H9 (cell line): ENCODE measurements around the gene SLC25A26. TPM values are rescaled to one million over a fixed set of nuclear protein-coding genes. Genes with fewer than 3 reads are reported as not detected.

Experiments
- DNase-seq: peaks from one replicate; pipeline ENCODE4 v3.0.0-alpha.2; 2017
- H2AFZ ChIP-seq: one replicate; pipeline ENCODE4 v1.6.1; 2013; ENCODE audit warnings: mild to moderate bottlenecking, low read length, control low read depth, moderate library complexity
- H2AK5ac ChIP-seq: 2 replicates; pipeline ENCODE4 v1.6.1; 2013; ENCODE audit warnings: low read length, control low read depth, mixed read lengths; ENCODE audit not compliant: insufficient read length
- H2BK120ac ChIP-seq: one replicate; pipeline ENCODE4 v1.6.1; 2013; ENCODE audit warnings: low read depth, mild to moderate bottlenecking, low read length, control low read depth, inconsistent platforms; ENCODE audit not compliant: poor library complexity, severe bottlenecking
- H2BK12ac ChIP-seq: 2 replicates; pipeline ENCODE4 v1.6.1; 2013; ENCODE audit warnings: low read length, control low read depth, mixed read lengths, low read depth; ENCODE audit not compliant: insufficient read length
- H2BK15ac ChIP-seq: 2 replicates; pipeline ENCODE4 v1.6.1; 2013; ENCODE audit warnings: low read depth, low read length, control low read depth
- H2BK20ac ChIP-seq: one replicate; pipeline ENCODE4 v1.6.1; 2013; ENCODE audit warnings: low read depth, mild to moderate bottlenecking, low read length, control low read depth, inconsistent platforms; ENCODE audit not compliant: poor library complexity, severe bottlenecking
- H2BK5ac ChIP-seq: 2 replicates; pipeline ENCODE4 v1.6.1; 2013; ENCODE audit warnings: low read length, control low read depth, mixed read lengths; ENCODE audit not compliant: insufficient read length
- H3K14ac ChIP-seq: 2 replicates; pipeline ENCODE4 v1.6.1; 2013; ENCODE audit warnings: low read length, control low read depth; ENCODE audit not compliant: insufficient read depth
- H3K18ac ChIP-seq: 2 replicates; pipeline ENCODE4 v1.6.1; 2013; ENCODE audit warnings: low read depth, mild to moderate bottlenecking, mixed read lengths, low read length, control low read depth; ENCODE audit not compliant: insufficient read length
- H3K23ac ChIP-seq: 2 replicates; pipeline ENCODE4 v1.6.1; 2013; ENCODE audit warnings: low read length, control low read depth, mixed read lengths, low read depth; ENCODE audit not compliant: insufficient read length
- H3K23me2 ChIP-seq: 2 replicates; pipeline ENCODE4 v1.6.1; 2013; ENCODE audit warnings: low read depth, mild to moderate bottlenecking, mixed read lengths, low read length, control low read depth; ENCODE audit not compliant: insufficient read length, poor library complexity, severe bottlenecking
- H3K27ac ChIP-seq: 2 replicates; pipeline ENCODE4 v1.5.1; 2013; ENCODE audit warnings: low read length, control low read depth, mixed read lengths, low read depth; ENCODE audit not compliant: insufficient read length
- H3K27me3 ChIP-seq: 2 replicates; pipeline ENCODE4 v1.6.1; 2013; ENCODE audit warnings: low read length, control low read depth, inconsistent platforms; ENCODE audit not compliant: insufficient read depth
- H3K4ac ChIP-seq: 2 replicates; pipeline ENCODE4 v1.6.1; 2013; ENCODE audit warnings: low read depth, mild to moderate bottlenecking, control low read depth, inconsistent platforms, low read length, moderate library complexity
- H3K4me1 ChIP-seq: 2 replicates; pipeline ENCODE4 v1.6.1; 2013; ENCODE audit warnings: low read length, control low read depth, inconsistent platforms; ENCODE audit not compliant: insufficient read depth
- H3K4me2 ChIP-seq: 2 replicates; pipeline ENCODE4 v1.6.1; 2013; ENCODE audit warnings: low read length, control low read depth, mixed read lengths; ENCODE audit not compliant: insufficient read length, insufficient read depth
- H3K56ac ChIP-seq: 2 replicates; pipeline ENCODE4 v1.6.1; 2013; ENCODE audit warnings: low read depth, mild to moderate bottlenecking, mixed read lengths, low read length, control low read depth; ENCODE audit not compliant: insufficient read length
- H3K79me1 ChIP-seq: 2 replicates; pipeline ENCODE4 v1.6.1; 2013; ENCODE audit warnings: low read depth, mild to moderate bottlenecking, moderate library complexity, low read length, control low read depth, inconsistent platforms; ENCODE audit not compliant: insufficient read depth, poor library complexity, severe bottlenecking
- H3K79me2 ChIP-seq: 2 replicates; pipeline ENCODE4 v1.6.1; 2013; ENCODE audit warnings: low read length, control low read depth, inconsistent platforms; ENCODE audit not compliant: insufficient read depth
- H3K9ac ChIP-seq: 2 replicates; pipeline ENCODE4 v1.6.1; 2013; ENCODE audit warnings: low read length, control low read depth, mixed read lengths; ENCODE audit not compliant: insufficient read length; ENCODE audit errors: extremely low read depth
- H3K9me3 ChIP-seq: one replicate; pipeline ENCODE4 v1.6.1; 2013; ENCODE audit warnings: low read depth, low read length, inconsistent platforms; ENCODE audit not compliant: control insufficient read depth
- H3T11ph ChIP-seq: one replicate; pipeline ENCODE4 v1.6.1; 2013; ENCODE audit warnings: mild to moderate bottlenecking, low read length, control low read depth, inconsistent platforms
- H4K20me1 ChIP-seq: one replicate; pipeline ENCODE4 v1.6.1; 2013; ENCODE audit not compliant: control insufficient read depth, insufficient read length, insufficient read depth
- H4K5ac ChIP-seq: 2 replicates; pipeline ENCODE4 v1.6.1; 2013; ENCODE audit warnings: low read depth, mild to moderate bottlenecking, mixed read lengths, low read length, control low read depth; ENCODE audit not compliant: insufficient read length
- H4K8ac ChIP-seq: replicated peaks from 2 replicates; pipeline ENCODE4 v1.6.1; 2013; ENCODE audit warnings: low read length, control low read depth, mixed read lengths, low read depth; ENCODE audit not compliant: insufficient read length
- H4K91ac ChIP-seq: 2 replicates; pipeline ENCODE4 v1.6.1; 2013; ENCODE audit warnings: low read depth, mild to moderate bottlenecking, moderate library complexity, mixed read lengths, low read length, control low read depth; ENCODE audit not compliant: insufficient read length
- H3K27ac Mint-ChIP-seq, 3 experiments: 2 replicates in 2 of 3; 3 replicates in 1 of 3; pipeline ENCODE4 v1.8.0; 2020 to 2021; ENCODE audit warnings: mixed read lengths in 3 of 3, mild to moderate bottlenecking in 1 of 3, moderate library complexity in 1 of 3
- H3K27me3 Mint-ChIP-seq: 2 replicates; pipeline ENCODE4 v1.8.0; 2021; ENCODE audit warnings: low read depth, mild to moderate bottlenecking, moderate library complexity, mixed read lengths
- H3K36me3 Mint-ChIP-seq, 3 experiments: 2 replicates in 2 of 3; 3 replicates in 1 of 3; pipeline ENCODE4 v1.8.0; 2020 to 2021; ENCODE audit warnings: low read depth in 3 of 3, mixed read lengths in 3 of 3; ENCODE audit not compliant: insufficient read depth in 1 of 3
- H3K4me1 Mint-ChIP-seq, 2 experiments: 2 replicates each; pipeline ENCODE4 v1.8.0; 2020; ENCODE audit warnings: mixed read lengths in 2 of 2
- H3K4me3 Mint-ChIP-seq, 2 experiments: 2 replicates in 1 of 2; 3 replicates in 1 of 2; pipeline ENCODE4 v1.8.0; 2020 to 2021; ENCODE audit warnings: mild to moderate bottlenecking in 2 of 2, mixed read lengths in 2 of 2, moderate library complexity in 1 of 2
- H3K9me3 Mint-ChIP-seq, 2 experiments: 2 replicates in 1 of 2; 3 replicates in 1 of 2; pipeline ENCODE4 v1.8.0; 2020; ENCODE audit warnings: mild to moderate bottlenecking in 2 of 2, mixed read lengths in 2 of 2, moderate library complexity in 1 of 2
- CTCF ChIP-seq: fragments of 200-600 bp; sonication (generic); conservative IDR thresholded peaks from 3 replicates; pipeline ENCODE4 v1.8.0; 2021; ENCODE audit warnings: antibody characterized with exemption, mild to moderate bottlenecking
- WGBS: extraction: QIAGEN DNeasy Blood & Tissue Kit; methylation state at CpG from one replicate; pipeline ENCODE4 v1.1.7; 2013; ENCODE audit warnings: missing lambda C conversion rate, low lambda C conversion rate, mixed read lengths; ENCODE audit not compliant: insufficient read length; ENCODE audit errors: extremely low coverage; 5-methylcytosine and 5-hydroxymethylcytosine counted together
- total RNA-seq: library from RNA; stranded (reverse); gene quantifications from 2 replicates; pipeline ENCODE4 v1.2.1, GENCODE V29; 2021

SLC25A26 gene
- total RNA-seq, 1 experiment from 2014 or later = 30.2 TPM

- Histone ChIP-seq H2BK120ac (no peak overlapping the region), H3K56ac (no peak overlapping the region), H4K5ac (no peak overlapping the region), H3K79me2 (peaks cover 17% of the 10 kb centered on the region; the same call in 1 of the 2 replicates), H4K20me1 (no peaks in the 10 kb centered on the region), H4K91ac (no peak overlapping the region), H2BK5ac (no peak overlapping the region), H3K27me3 (no peaks in the 10 kb centered on the region), H3K18ac (no peak overlapping the region), H3K23me2 (no peaks in the 10 kb centered on the region), H3K4me2 (no peak overlapping the region), H2AK5ac (no peak overlapping the region), H3K4me1 (peaks cover 5% of the 10 kb centered on the region; the same call in 1 of the 2 replicates), H2BK12ac (no peak overlapping the region), H3K27ac (no peak overlapping the region), H3K9ac (no peak overlapping the region), H3K14ac (no peak overlapping the region), H3K79me1 (peaks cover 5% of the 10 kb centered on the region), H2AFZ (no peak overlapping the region), H3T11ph (no peak overlapping the region), H3K23ac (no peak overlapping the region), H3K9me3 (peaks cover 10% of the 10 kb centered on the region), H2BK15ac (no peak overlapping the region), H4K8ac (no peak overlapping the region), H2BK20ac (no peak overlapping the region), H3K4ac (no peak overlapping the region)
- H3K27ac Mint-ChIP-seq = peak overlapping the region; percentile 36 to 72 (median 39); a peak in 5 of 7 replicates
- TF ChIP-seq CTCF = no peak
- no peaks in the 10 kb centered on the region for H3K27me3 Mint-ChIP-seq
- WGBS = no CpG with 5 or more reads among the region's 14 CpGs
- H3K36me3 Mint-ChIP-seq = peaks cover 81 to 95% (median 86%) of the 10 kb centered on the region in 3 experiments
- H3K4me3 Mint-ChIP-seq = no peak overlapping the region
- no peak for DNase-seq
- peaks cover 30 to 41% of the 10 kb centered on the region in 2 experiments for H3K4me1 Mint-ChIP-seq
- peaks cover 18 to 23% of the 10 kb centered on the region in 2 experiments for H3K9me3 Mint-ChIP-seq
Observed at GRCh38 chr3:66416556-66417304, 195.9 kb downstream of the SLC25A26 start.
